Nephron (organoid): ENCODE results near the gene NGF.

Experiments used
- H3K27ac Mint-ChIP-seq, 3 experiments: 2 replicates each; pipeline ENCODE4 v1.8.0; 2020; ENCODE audit warnings: mixed read lengths in 3 of 3, mild to moderate bottlenecking in 2 of 3, moderate library complexity in 1 of 3
- H3K27me3 Mint-ChIP-seq: 2 replicates; pipeline ENCODE4 v1.8.0; 2021; ENCODE audit warnings: low read depth, mild to moderate bottlenecking, moderate library complexity, mixed read lengths
- H3K36me3 Mint-ChIP-seq: 2 replicates; pipeline ENCODE4 v1.8.0; 2020; ENCODE audit warnings: low read depth, mixed read lengths
- H3K4me1 Mint-ChIP-seq: 2 replicates; pipeline ENCODE4 v1.8.0; 2020; ENCODE audit warnings: mixed read lengths
- H3K4me3 Mint-ChIP-seq, 3 experiments: 2 replicates each; pipeline ENCODE4 v1.8.0; 2020; ENCODE audit warnings: mild to moderate bottlenecking in 3 of 3, mixed read lengths in 3 of 3, moderate library complexity in 2 of 3
- H3K9me3 Mint-ChIP-seq: 2 replicates; pipeline ENCODE4 v1.8.0; 2020; ENCODE audit warnings: mixed read lengths
- CTCF ChIP-seq, 3 experiments: fragments of 200-600 bp; sonication (generic); IDR thresholded peaks; one replicate each; pipeline ENCODE4 v1.5.0; 2021; ENCODE audit warnings: antibody characterized with exemption in 3 of 3; ENCODE audit not compliant: unreplicated experiment in 3 of 3

Gene NGF

GRCh38 chr1:115282807-115283208, 55.2 kb downstream of the NGF start:
- Mint-ChIP-seq H3K9me3 (peaks cover 6% of the 10 kb centered on the region), H3K36me3 (no peaks in the 10 kb centered on the region), H3K4me1 (peaks cover 61% of the 10 kb centered on the region), H3K27me3 (peaks cover 11% of the 10 kb centered on the region), H3K27ac (peak overlapping the region in 2 of 3 experiments; percentile 85 to 91), H3K4me3 (peak overlapping the region in 1 of 3 experiments; percentile 8)
- no peak for TF ChIP-seq CTCF (IDR thresholded peaks at IDR 0.05; ENCODE audit: unreplicated experiment in 3 of 3)

DNA sequence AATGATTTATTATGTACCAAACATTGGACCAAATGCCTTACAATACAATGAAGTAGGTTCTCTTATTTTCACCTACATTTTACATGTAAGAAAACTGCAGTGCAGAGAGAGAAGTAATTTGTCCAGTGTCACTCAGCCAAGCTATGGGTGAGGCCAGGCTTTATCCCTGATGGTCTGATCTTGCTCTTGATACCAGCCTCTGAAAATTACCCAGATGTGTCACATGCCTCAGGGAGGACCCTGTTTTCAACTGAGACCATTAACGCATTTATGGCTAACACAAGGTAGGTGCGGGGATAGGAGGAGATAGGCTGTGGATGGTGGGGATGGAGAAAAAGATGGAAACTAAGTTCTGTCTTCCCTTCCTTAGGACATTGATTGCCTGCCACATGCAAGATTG, 56.9 kb downstream of the NGF start:
- H3K27me3 Mint-ChIP-seq = peaks cover 11% of the 10 kb centered on the region
- no peak overlapping the region for H3K4me3 Mint-ChIP-seq
- H3K36me3 Mint-ChIP-seq = peaks cover 4% of the 10 kb centered on the region
- peaks cover 61% of the 10 kb centered on the region for H3K4me1 Mint-ChIP-seq
- TF ChIP-seq CTCF (IDR thresholded peaks at IDR 0.05; ENCODE audit: unreplicated experiment in 3 of 3) = no peak
- H3K9me3 Mint-ChIP-seq = peaks cover 15% of the 10 kb centered on the region
- peak overlapping the region in 2 of 3 experiments; percentile 64 to 85 for H3K27ac Mint-ChIP-seq

DNA sequence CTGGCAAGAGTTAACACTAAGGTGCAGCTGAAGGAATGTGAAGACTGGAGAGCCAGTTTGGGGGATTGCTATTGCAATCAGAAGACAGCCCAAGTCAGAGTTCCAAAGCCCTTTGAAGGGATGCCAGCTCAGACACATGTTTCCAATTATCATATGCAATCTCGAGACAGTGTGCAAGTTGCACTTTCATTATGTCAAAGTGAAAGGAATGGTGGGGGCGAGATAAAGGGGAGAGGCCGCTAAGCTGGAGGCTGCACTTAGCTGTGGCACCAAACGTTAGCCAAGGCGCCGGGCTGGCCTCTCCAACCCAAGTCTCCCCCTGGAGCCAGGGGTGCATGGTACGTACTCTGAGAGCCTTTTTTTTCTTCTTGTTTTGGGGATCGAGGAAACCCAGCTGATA, 58.0 kb downstream of the NGF start:
- Mint-ChIP-seq H3K4me1 (peaks cover 55% of the 10 kb centered on the region), H3K36me3 (peaks cover 4% of the 10 kb centered on the region), H3K27ac (peak overlapping the region in 2 of 3 experiments; percentile 47 to 85), H3K9me3 (peaks cover 25% of the 10 kb centered on the region), H3K27me3 (peaks cover 11% of the 10 kb centered on the region), H3K4me3 (peak overlapping the region in 1 of 3 experiments; percentile 27)
- TF ChIP-seq CTCF (IDR thresholded peaks at IDR 0.05; ENCODE audit: unreplicated experiment in 3 of 3) = no peak

DNA sequence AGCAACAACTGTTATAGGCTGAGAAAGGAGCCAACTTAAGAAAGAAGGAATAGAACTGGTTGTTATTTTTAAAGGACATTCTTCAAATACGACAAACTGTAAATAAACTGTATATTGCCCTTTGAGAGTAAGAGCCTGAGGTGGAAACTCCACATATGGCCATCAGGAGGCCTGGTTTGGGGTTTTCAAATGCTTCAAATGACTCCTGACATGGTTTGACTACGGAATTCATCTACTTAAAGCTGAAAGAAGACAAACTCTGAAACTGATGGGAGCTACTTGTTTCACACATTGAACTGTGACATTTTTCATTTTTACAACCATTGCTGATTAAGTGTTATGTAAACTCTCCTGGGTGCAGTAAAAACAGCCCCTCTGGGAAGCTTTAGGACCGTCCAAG, 59.8 kb downstream of the NGF start:
- Mint-ChIP-seq H3K36me3 (peaks cover 4% of the 10 kb centered on the region), H3K27ac (peak overlapping the region; percentile 56 to 78 (median 66)), H3K4me3 (no peak overlapping the region), H3K9me3 (peaks cover 29% of the 10 kb centered on the region), H3K27me3 (peaks cover 7% of the 10 kb centered on the region), H3K4me1 (peaks cover 51% of the 10 kb centered on the region)
- TF ChIP-seq CTCF (IDR thresholded peaks at IDR 0.05; ENCODE audit: unreplicated experiment in 3 of 3) = no peak

DNA sequence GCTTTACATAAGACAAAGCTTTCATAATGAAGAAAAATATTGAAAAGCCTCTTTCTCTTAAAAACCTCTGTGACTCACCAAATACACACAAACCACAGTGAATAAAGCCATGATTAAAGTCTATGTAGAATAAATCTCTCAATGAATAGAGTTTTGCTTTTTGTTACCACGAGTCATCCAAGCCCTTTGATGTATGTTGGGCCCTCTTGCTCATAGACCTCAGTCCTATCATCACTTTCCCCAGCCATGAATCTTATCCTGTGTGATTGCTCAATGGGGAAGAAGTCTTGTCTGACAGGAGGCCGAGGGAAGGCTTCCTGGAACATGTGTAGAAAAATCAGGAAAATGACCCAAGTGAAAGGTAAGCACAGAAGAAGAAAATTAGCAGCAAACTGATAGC, 60.8 kb downstream of the NGF start:
- H3K27me3 Mint-ChIP-seq = peaks cover 7% of the 10 kb centered on the region
- H3K4me1 Mint-ChIP-seq = peaks cover 42% of the 10 kb centered on the region
- no peak for TF ChIP-seq CTCF (IDR thresholded peaks at IDR 0.05; ENCODE audit: unreplicated experiment in 3 of 3)
- peaks cover 4% of the 10 kb centered on the region for H3K36me3 Mint-ChIP-seq
- H3K27ac Mint-ChIP-seq = no peak overlapping the region
- no peak overlapping the region for H3K4me3 Mint-ChIP-seq
- H3K9me3 Mint-ChIP-seq = peaks cover 29% of the 10 kb centered on the region

- peaks cover 7% of the 10 kb centered on the region for H3K27me3 Mint-ChIP-seq
- H3K36me3 Mint-ChIP-seq = peaks cover 4% of the 10 kb centered on the region
- H3K4me1 Mint-ChIP-seq = peaks cover 22% of the 10 kb centered on the region
- peak overlapping the region in 1 of 3 experiments; percentile 16 for H3K27ac Mint-ChIP-seq
- no peak for TF ChIP-seq CTCF (IDR thresholded peaks at IDR 0.05; ENCODE audit: unreplicated experiment in 3 of 3)
- no peak overlapping the region for H3K4me3 Mint-ChIP-seq
- peaks cover 29% of the 10 kb centered on the region for H3K9me3 Mint-ChIP-seq
Observed at GRCh38 chr1:115275216-115275615, 62.8 kb downstream of the NGF start.
